Activated CD8-positive, alpha-beta T cell treated with anti-CD3 and anti-CD28 coated beads for 36 hours (primary cell): Measurements from ENCODE around the gene FNDC5. TPM values are rescaled to one million over a fixed set of nuclear protein-coding genes. Genes with fewer than 3 reads are reported as not detected.

Experiments
- ATAC-seq: fragments of 200-7000 bp; cut with Tn5 transposase; one replicate; pipeline ENCODE4 v1.10.0; 2021; ENCODE audit warnings: mild to moderate bottlenecking, moderate library complexity
- CTCF ChIA-PET: fragments of 350-600 bp; sonication (Branson Sonifier 250); formaldehyde crosslinking; loops from one replicate; lab custom pipeline; 2021; ENCODE audit warnings: antibody characterized with exemption; lab: Charles Lee
- POLR2A ChIA-PET: fragments of 350-600 bp; sonication (Branson Sonifier 250); formaldehyde crosslinking; loops from one replicate; lab custom pipeline; 2021; ENCODE audit warnings: antibody characterized with exemption; lab: Charles Lee
- DNase-seq: peaks from one replicate; pipeline ENCODE4 v3.0.0-alpha.2; 2020
- H3K27ac Mint-ChIP-seq: one replicate; pipeline ENCODE4 v1.8.0; 2021; ENCODE audit warnings: mild to moderate bottlenecking, mixed read lengths
- H3K27me3 Mint-ChIP-seq: one replicate; pipeline ENCODE4 v1.8.0; 2021; ENCODE audit warnings: mixed read lengths
- H3K36me3 Mint-ChIP-seq: one replicate; pipeline ENCODE4 v1.8.0; 2021; ENCODE audit warnings: low read depth, mixed read lengths
- H3K4me1 Mint-ChIP-seq: one replicate; pipeline ENCODE4 v1.8.0; 2021; ENCODE audit warnings: low read depth, mixed read lengths
- H3K4me3 Mint-ChIP-seq: one replicate; pipeline ENCODE4 v1.8.0; 2021; ENCODE audit warnings: mild to moderate bottlenecking, moderate library complexity, mixed read lengths
- H3K9me3 Mint-ChIP-seq: one replicate; pipeline ENCODE4 v1.8.0; 2021; ENCODE audit warnings: mixed read lengths
- CTCF ChIP-seq: fragments of 200-600 bp; IDR thresholded peaks from one replicate; pipeline ENCODE4 v1.8.0; 2022; ENCODE audit warnings: antibody characterized with exemption, mild to moderate bottlenecking
- intact Hi-C: fragments of 100-400 bp; cut with micrococcal nuclease; formaldehyde crosslinking; loops from one replicate; pipeline ENCODE4 v1.10.0; 2022
- total RNA-seq, 2 experiments: library from RNA; stranded (reverse); gene quantifications; one replicate each; pipeline ENCODE4 v1.2.3, GENCODE V29; 2021

The FNDC5 gene
- total RNA-seq, 2 experiments from 2014 or later: not detected

- peaks cover 55% of the 10 kb centered on the region for H3K27me3 Mint-ChIP-seq
- H3K4me3 Mint-ChIP-seq: no peak overlapping the region
- no peaks in the 10 kb centered on the region for H3K36me3 Mint-ChIP-seq
- DNase-seq (no peak), ATAC-seq (no peak)
- no peak for TF ChIP-seq CTCF
- H3K9me3 Mint-ChIP-seq: no peaks in the 10 kb centered on the region
- H3K27ac Mint-ChIP-seq: no peak overlapping the region
- ChIA-PET POLR2A (no interaction called here), CTCF (interaction anchor here (0.8 to 1.4 kb wide), 3 partner anchors 12 to 193 kb away, joined by 3 read pairs; no protein-coding TSS in a partner anchor)
- intact Hi-C loops: no loop called here
- peaks cover 5% of the 10 kb centered on the region for H3K4me1 Mint-ChIP-seq
Measured at GRCh38 chr1:32894681-32895080, 24.0 kb upstream of the FNDC5 start.

- H3K9me3 Mint-ChIP-seq: no peaks in the 10 kb centered on the region
- POLR2A ChIA-PET: interaction anchor here (1.0 kb wide), 1 partner anchor 12 kb away, joined by 3 read pairs; no protein-coding TSS in a partner anchor
- H3K27me3 Mint-ChIP-seq: peaks cover 55% of the 10 kb centered on the region
- CTCF ChIA-PET: no interaction called here
- ATAC-seq (no peak), DNase-seq (no peak)
- peaks cover 5% of the 10 kb centered on the region for H3K4me1 Mint-ChIP-seq
- TF ChIP-seq CTCF: no peak
- no peak overlapping the region for H3K27ac Mint-ChIP-seq
- H3K4me3 Mint-ChIP-seq: peak overlapping the region; percentile 51
- intact Hi-C loops: no loop called here
- no peaks in the 10 kb centered on the region for H3K36me3 Mint-ChIP-seq
Measured at GRCh38 chr1:32894019-32894600, 23.4 kb upstream of the FNDC5 start.

GRCh38 chr1:32893198-32894018 lies 22.7 kb upstream of the FNDC5 start:
- Mint-ChIP-seq H3K9me3 (no peaks in the 10 kb centered on the region), H3K27me3 (peaks cover 48% of the 10 kb centered on the region), H3K27ac (no peak overlapping the region), H3K4me3 (peak overlapping the region; percentile 51), H3K36me3 (no peaks in the 10 kb centered on the region), H3K4me1 (peaks cover 5% of the 10 kb centered on the region)
- peak; percentile 41 for TF ChIP-seq CTCF
- peak; percentile 42 for DNase-seq
- CTCF ChIA-PET: interaction anchor here (0.7 to 5.0 kb wide), 30 partner anchors 8 to 373 kb away, joined by 3 to 31 read pairs (median 4); partner anchors contain the start of gene AZIN2
- POLR2A ChIA-PET: interaction anchor here (1.0 to 1.4 kb wide), 2 partner anchors 8 to 12 kb away, joined by 3 read pairs; no protein-coding TSS in a partner anchor
- peak; percentile 41 for ATAC-seq
- intact Hi-C loops: no loop called here

DNA sequence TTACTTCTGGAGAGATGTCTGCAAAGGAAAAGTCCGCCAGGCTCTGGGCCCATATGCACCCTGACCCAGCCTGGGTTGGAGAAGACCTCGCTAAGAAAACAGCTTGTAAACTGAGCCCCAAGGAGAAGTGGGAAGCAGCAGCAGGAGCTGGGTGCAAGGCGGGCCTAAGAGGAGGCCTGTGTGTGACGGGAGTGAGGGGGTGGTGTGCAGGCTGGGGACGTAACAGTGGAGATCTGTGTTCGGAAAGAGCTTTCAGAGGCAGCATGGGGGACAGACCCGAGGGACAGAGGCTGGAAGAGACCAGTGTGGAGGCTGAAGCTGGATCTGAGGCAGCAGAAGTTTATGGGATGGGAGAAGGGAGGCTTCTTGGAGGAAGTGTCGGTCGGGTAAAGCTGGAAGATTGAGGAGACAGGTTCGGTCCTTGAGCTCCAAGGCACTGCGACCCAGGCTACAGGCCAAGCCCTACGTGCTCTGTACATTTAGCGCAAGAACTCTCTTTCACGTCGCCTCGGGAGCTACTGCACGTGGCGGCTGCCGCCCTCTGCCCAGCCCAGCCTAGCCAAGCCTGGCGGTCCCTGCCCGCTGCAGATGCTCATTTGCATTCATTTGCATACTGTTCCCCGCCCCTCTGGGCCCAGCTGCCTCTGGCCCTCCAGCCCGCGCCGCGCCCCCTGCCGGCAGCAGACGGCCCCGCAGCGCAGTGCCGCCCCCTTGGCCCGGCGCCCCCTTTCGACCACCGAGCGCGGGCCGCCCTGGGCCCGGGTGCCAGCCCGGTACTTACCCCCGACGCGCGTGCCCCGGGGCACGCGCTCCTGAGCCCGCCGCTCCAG lies 21.9 kb upstream of the FNDC5 start:
- peak overlapping the region; percentile 51 for H3K4me3 Mint-ChIP-seq
- peaks cover 5% of the 10 kb centered on the region for H3K4me1 Mint-ChIP-seq

More for the DNA sequence above, 21.9 kb upstream of the FNDC5 start:
- peaks cover 51% of the 10 kb centered on the region for H3K27me3 Mint-ChIP-seq
- TF ChIP-seq CTCF: peak; percentile 86
- POLR2A ChIA-PET: interaction anchor here (0.6 to 1.4 kb wide), 2 partner anchors 9 to 78 kb away, joined by 3 read pairs; no protein-coding TSS in a partner anchor
- intact Hi-C loops: no loop called here
- ATAC-seq: peak; percentile 93
- CTCF ChIA-PET: interaction anchor here (0.6 to 5.0 kb wide), 45 partner anchors 8 to 498 kb away, joined by 3 to 31 read pairs (median 3); partner anchors contain the start of genes AZIN2 and BSDC1
- no peaks in the 10 kb centered on the region for H3K36me3 Mint-ChIP-seq
- no peak overlapping the region for H3K27ac Mint-ChIP-seq
- peak; percentile 75 for DNase-seq
- no peaks in the 10 kb centered on the region for H3K9me3 Mint-ChIP-seq
